Epithelial cell of esophagus (primary cell): ENCODE results near the gene CARMIL3.

Source experiments
- DNase-seq: peaks from one replicate; pipeline ENCODE4 v3.0.0; 2010; ENCODE audit warnings: low read depth
- H3K4me3 ChIP-seq: 2 replicates; pipeline ENCODE4 v1.5.1; 2011; ENCODE audit warnings: mild to moderate bottlenecking, low read length, control low read depth
- CTCF ChIP-seq: IDR thresholded peaks from 2 replicates; pipeline ENCODE4 v1.5.1; 2011; ENCODE audit warnings: low read depth, mild to moderate bottlenecking, low read length, control low read depth, inconsistent platforms; ENCODE audit not compliant: insufficient read depth; ENCODE audit errors: missing control alignments

Gene CARMIL3

GRCh38 chr14:24092110-24092504, 40.3 kb downstream of the CARMIL3 start:
- H3K4me3 ChIP-seq, result no peak overlapping the region
- DNase-seq, result no peak
- no peak for TF ChIP-seq CTCF

DNA sequence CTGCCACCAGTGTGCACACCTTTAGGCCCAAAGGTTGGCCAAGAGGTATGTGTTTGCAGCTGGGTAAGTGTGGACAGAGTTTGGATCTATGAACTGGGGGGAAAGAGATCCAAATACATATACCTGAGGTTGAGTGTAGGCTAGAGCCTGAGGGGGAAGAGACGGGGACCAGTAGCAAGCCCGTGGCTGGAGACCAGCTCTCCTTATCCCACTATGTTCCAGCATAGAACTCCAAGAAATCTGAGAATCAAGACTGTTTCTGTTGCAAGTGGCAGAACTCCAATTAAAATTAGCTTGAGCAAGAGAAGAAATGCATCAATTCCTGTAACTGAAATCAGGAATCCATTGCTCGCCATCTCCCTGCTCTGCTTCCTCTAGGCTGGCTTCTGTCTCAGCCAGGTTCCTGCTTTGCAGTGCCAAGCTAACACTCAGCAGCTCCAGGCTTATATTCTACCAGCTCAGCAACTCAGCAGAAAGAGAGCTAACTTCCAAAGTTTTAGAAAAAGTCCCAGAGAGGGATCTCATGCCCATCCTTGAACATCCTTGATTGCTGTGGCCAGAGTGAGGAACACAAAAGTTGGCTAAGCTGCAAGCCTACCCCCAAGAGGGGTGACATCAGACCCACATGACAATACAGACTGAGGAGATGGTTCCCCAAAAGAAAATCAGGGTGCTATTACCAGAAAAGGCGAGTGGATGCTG, 40.8 kb downstream of the CARMIL3 start:
- no peak for TF ChIP-seq CTCF
- DNase-seq, result no peak
- no peak overlapping the region for H3K4me3 ChIP-seq

DNA sequence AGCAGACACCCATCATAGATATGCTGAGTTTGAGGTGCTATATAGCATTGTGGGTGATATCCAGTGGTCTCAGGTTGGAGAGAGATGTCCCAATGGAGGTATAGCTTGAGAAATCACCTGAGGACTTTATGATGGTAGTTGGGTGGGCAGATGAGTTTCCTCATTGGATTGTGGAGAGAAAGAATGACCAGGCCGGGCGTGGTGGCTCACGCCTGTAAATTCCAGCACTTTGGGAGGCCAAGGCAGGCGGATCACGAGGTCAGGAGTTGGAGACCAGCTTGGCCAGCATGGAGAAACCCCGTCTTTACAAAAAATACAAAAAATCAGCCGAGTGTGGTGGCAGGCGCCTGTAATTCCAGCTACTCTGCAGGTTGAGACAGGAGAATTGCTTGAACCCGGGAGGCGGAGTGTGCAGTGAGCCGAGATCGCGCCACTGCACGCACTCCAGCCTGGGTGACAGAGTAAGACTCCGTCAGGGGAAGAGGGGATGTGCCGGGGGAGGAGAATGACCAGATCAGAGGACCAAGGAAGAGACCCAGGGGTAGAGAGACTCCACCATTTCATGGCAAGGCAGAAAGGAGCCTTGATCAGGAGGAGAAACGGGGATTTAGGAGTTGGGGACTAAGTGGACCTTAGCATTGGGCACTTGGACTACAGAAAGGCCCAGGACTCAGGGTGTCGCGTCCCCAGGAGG, 41.5 kb downstream of the CARMIL3 start:
- TF ChIP-seq CTCF, result no peak
- peak overlapping the region; percentile 79 for H3K4me3 ChIP-seq
- DNase-seq, result no peak

DNA sequence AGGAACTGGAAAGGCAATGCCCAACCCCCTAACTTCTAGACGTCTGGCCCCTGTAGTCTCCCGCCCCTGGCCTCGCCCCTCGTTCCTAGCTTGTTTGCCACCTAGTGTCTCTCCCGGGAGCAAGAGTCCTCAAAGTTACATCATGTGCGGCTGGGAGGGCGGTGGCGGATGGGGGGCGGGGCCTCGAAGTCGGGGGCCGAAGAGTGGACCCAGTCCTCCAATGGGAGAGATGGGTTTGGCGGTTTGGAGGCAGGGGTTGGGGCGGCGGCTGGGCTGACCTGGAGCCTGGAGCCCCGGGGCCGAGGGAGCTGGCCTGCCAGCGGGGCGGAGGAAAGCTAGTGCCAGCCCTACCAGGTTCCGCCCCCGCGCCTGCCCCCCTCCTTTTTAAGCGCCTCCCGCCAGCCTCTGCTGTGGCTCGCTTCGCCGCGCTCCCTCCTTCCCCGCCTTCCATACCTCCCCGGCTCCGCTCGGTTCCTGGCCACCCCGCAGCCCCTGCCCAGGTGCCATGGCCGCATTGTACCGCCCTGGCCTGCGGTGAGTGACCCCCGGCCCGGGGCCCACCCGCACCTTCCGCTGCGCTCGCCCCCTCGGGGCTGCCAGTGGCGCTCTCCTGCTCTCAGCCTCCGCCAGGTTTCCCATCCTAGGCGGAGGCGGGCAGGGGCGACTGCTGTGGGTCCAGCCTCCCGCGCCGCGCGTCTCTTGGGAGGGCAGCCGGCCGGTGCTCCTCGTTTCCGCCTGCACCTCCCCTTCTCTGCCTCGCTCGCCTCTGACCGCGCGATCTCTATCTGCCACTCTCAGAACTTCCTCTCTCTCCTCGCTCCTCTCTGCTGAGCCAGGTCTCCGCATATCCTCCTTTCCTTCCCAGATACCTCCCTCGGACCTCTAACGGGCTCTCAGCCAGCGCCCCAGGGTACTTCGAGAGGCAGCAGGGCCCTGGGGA, 42.4 kb downstream of the CARMIL3 start, which contains the start of gene PCK2:
Gene PCK2 (plus strand): TSS at position 411 of the 940 bp plus-strand sequence. CDS start 95 bp downstream, at position 506.
- peak; percentile 92 for DNase-seq

DNA sequence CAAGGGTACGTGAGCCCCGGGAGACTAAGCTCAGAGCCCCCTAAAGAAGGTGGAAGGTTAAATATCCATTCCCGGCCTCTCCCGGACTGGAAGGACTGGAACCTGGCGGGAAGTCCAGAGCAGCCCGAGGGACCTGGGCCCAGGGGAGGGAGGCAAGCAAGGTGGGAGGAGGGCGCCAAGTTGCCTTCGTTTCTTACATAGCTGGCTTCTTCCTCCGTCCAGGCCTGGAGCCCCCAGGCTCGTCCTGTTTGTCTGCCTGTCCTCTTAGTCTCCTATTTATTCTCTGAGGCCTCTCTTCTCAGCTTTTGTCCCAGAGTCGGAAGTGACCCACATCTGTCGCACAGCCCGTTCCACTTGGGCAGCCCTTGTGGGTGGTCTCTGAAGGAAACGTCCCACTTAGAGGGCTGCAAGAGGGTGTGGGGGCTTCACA, 43.0 kb downstream of the CARMIL3 start:
- no peak for TF ChIP-seq CTCF
- no peak for DNase-seq

More for the DNA sequence above, 42.4 kb downstream of the CARMIL3 start, which contains the start of gene PCK2:
- no peak for TF ChIP-seq CTCF
- peak within 1 kb of the TSS; percentile 79 for H3K4me3 ChIP-seq

GRCh38 chr14:24095271-24096068, 43.7 kb downstream of the CARMIL3 start:
- no peak for DNase-seq
- peak overlapping the region; percentile 79 for H3K4me3 ChIP-seq
- TF ChIP-seq CTCF, result no peak

More for the DNA sequence above, 43.0 kb downstream of the CARMIL3 start:
- H3K4me3 ChIP-seq, result peak overlapping the region; percentile 79
